Measurements from ENCODE around the gene ATP13A3. TPM values are rescaled to one million over a fixed set of nuclear protein-coding genes. Genes with fewer than 3 reads are reported as not detected.
A peak's percentile ranks its signal among the peaks of the same experiment; 100 is the strongest.
"Not testable (repeated sequence)": the region's sequence is repeated elsewhere in the genome, so short reads cannot be mapped to it uniquely, and the experiment has no call there.

Gene ATP13A3
- 10 to 100 TPM; 50.4 to 82.7 (median 68.2) TPM for total RNA-seq
- 10 to 100 TPM; 10.9 to 20.6 (median 12.0) TPM for polyA plus RNA-seq

GRCh38 chr3:194486540-194487288 is at the start of gene ATP13A3:
Gene ATP13A3 (minus strand): TSS chr3:194487002. CDS start chr3:194462190, 24,812 bp downstream.
- H3K36me3 ChIP-seq = no peaks in the 10 kb centered on the region
- H3K9me3 ChIP-seq = no peaks in the 10 kb centered on the region
- TF ChIP-seq POLR2A (IDR thresholded peaks at IDR 0.05) = peak; percentile 48 to 63
- peak in 1 of 4 donors; percentile 36 for TF ChIP-seq EP300 (IDR thresholded peaks at IDR 0.05)
- TF ChIP-seq CTCF (IDR thresholded peaks at IDR 0.05) = no peak
- peak; percentile 92 to 97 (median 96) for TF ChIP-seq POLR2AphosphoS5 (IDR thresholded peaks at IDR 0.05)
- peak within 1 kb of the TSS; percentile 83 to 88 (median 88) for H3K27ac ChIP-seq
- DNase-seq = peak; percentile 95
- H3K4me1 ChIP-seq = peaks cover 0 to 29% (median 24%) of the 10 kb centered on the region in 4 donors
- H3K27me3 ChIP-seq = no peaks in the 10 kb centered on the region
- H3K4me3 ChIP-seq = peak within 1 kb of the TSS; percentile 60 to 78 (median 75)
- intact Hi-C loops (cut with DNase I) = loop anchor here (2.0 kb wide), 2 partner anchors 98 to 344 kb away; no protein-coding TSS in a partner anchor
- 0 to 1% methylated on average over 99 of the region's 99 CpGs for WGBS, 2 donors

GRCh38 chr3:194535199-194535598 is 48.4 kb upstream of the ATP13A3 start:
- H3K9me3 ChIP-seq; DNase-seq; H3K36me3 ChIP-seq; intact Hi-C loops (cut with DNase I); H3K27ac ChIP-seq; H3K27me3 ChIP-seq; H3K4me3 ChIP-seq: not testable (repeated sequence)
- peaks cover 0 to 14% (median 11%) of the 10 kb centered on the region in 4 donors for H3K4me1 ChIP-seq
- WGBS, 2 donors = 80 to 97% methylated on average over 10 of the region's 10 CpGs

- no peak for DNase-seq
- Histone ChIP-seq H3K4me3 (no peak overlapping the region), H3K9me3 (no peaks in the 10 kb centered on the region), H3K27me3 (no peaks in the 10 kb centered on the region), H3K4me1 (peaks cover 0 to 14% (median 11%) of the 10 kb centered on the region in 4 donors), H3K36me3 (no peaks in the 10 kb centered on the region), H3K27ac (no peak overlapping the region)
- 95 to 96% methylated on average over 3 of the region's 3 CpGs for WGBS, 2 donors
- TF ChIP-seq POLR2A (IDR thresholded peaks at IDR 0.05) (no peak), CTCF (IDR thresholded peaks at IDR 0.05) (no peak), EP300 (IDR thresholded peaks at IDR 0.05) (no peak), POLR2AphosphoS5 (IDR thresholded peaks at IDR 0.05) (no peak)
- intact Hi-C loops (cut with DNase I) = no loop called here
Measured at GRCh38 chr3:194534243-194534642, 47.4 kb upstream of the ATP13A3 start.

GRCh38 chr3:194532591-194532990 is 45.8 kb upstream of the ATP13A3 start:
- WGBS, 2 donors = 62 to 80% methylated on average over 4 of the region's 4 CpGs

More at GRCh38 chr3:194532591-194532990, 45.8 kb upstream of the ATP13A3 start:
- no peaks in the 10 kb centered on the region for H3K27me3 ChIP-seq
- DNase-seq = no peak
- H3K27ac ChIP-seq = no peak overlapping the region
- TF ChIP-seq CTCF (IDR thresholded peaks at IDR 0.05) = no peak
- no peak for TF ChIP-seq POLR2AphosphoS5 (IDR thresholded peaks at IDR 0.05)
- no peak for TF ChIP-seq POLR2A (IDR thresholded peaks at IDR 0.05)
- TF ChIP-seq EP300 (IDR thresholded peaks at IDR 0.05) = no peak
- intact Hi-C loops (cut with DNase I) = no loop called here
- H3K4me3 ChIP-seq = no peak overlapping the region
- peaks cover 0 to 9% (median 6%) of the 10 kb centered on the region in 4 donors for H3K4me1 ChIP-seq
- no peaks in the 10 kb centered on the region for H3K9me3 ChIP-seq
- H3K36me3 ChIP-seq = no peaks in the 10 kb centered on the region
